PC-9 (cell line): Measurements from ENCODE around the gene OSM.

ENCODE experiments used
- CTCF ChIP-seq: fragments of 200-600 bp; sonication (generic); conservative IDR thresholded peaks from 2 replicates; pipeline ENCODE4 v1.6.1; 2017; ENCODE audit warnings: mixed run types, antibody characterized with exemption, mild to moderate bottlenecking, moderate library complexity
- EZH2 ChIP-seq: fragments of 200-600 bp; sonication (generic); IDR thresholded peaks from 2 replicates; pipeline ENCODE4 v1.8.0; 2017; ENCODE audit warnings: antibody characterized with exemption, low read depth

GRCh38 chr22:30274437-30274812 is 7.8 kb upstream of the OSM start:
- no peak for TF ChIP-seq CTCF
- TF ChIP-seq EZH2: no peak
